HFFc6 (cell line): ENCODE results near the gene C1D. TPM values are rescaled to one million over a fixed set of nuclear protein-coding genes. Genes with fewer than 3 reads are reported as not detected.

ENCODE experiments used
- DNase-seq: peaks from one replicate; pipeline ENCODE4 v3.0.0-alpha.2; 2018
- H3K27ac Mint-ChIP-seq: 2 replicates; pipeline ENCODE4 v1.8.0; 2020; ENCODE audit warnings: mild to moderate bottlenecking, mixed read lengths
- H3K27me3 Mint-ChIP-seq: 2 replicates; pipeline ENCODE4 v1.8.0; 2021; ENCODE audit warnings: mild to moderate bottlenecking, moderate library complexity, mixed read lengths; ENCODE audit not compliant: insufficient read depth
- H3K36me3 Mint-ChIP-seq: 2 replicates; pipeline ENCODE4 v1.8.0; 2021; ENCODE audit warnings: low read depth, mixed read lengths
- H3K4me1 Mint-ChIP-seq: 2 replicates; pipeline ENCODE4 v1.8.0; 2020; ENCODE audit warnings: low read depth, mixed read lengths
- H3K4me3 Mint-ChIP-seq: 2 replicates; pipeline ENCODE4 v1.8.0; 2020; ENCODE audit warnings: mild to moderate bottlenecking, moderate library complexity, mixed read lengths
- H3K9me3 Mint-ChIP-seq: 2 replicates; pipeline ENCODE4 v1.8.0; 2020; ENCODE audit warnings: mild to moderate bottlenecking, mixed read lengths
- CTCF ChIP-seq: fragments of 200-600 bp; sonication (generic); IDR thresholded peaks from 2 replicates; pipeline ENCODE4 v1.5.0; 2021; ENCODE audit warnings: antibody characterized with exemption, mild to moderate bottlenecking
- total RNA-seq, 6 experiments: library from RNA; stranded (reverse); fragmentation: NEBNext Ultra II Directional; extraction: Animal tissue kit (Norgen Biotek cat#: 25700); gene quantifications; 2 replicates in 1 of 6; 3 replicates in 5 of 6; pipeline ENCODE4 v1.2.3, GENCODE V29; 2021

The C1D gene
- total RNA-seq, 6 experiments from 2014 or later, result 15.8 to 19.9 (median 18.1) TPM

- H3K4me1 Mint-ChIP-seq, result no peaks in the 10 kb centered on the region
- no peaks in the 10 kb centered on the region for H3K36me3 Mint-ChIP-seq
These were observed 31.3 kb upstream of the C1D start for GRCh38 chr2:68094111-68094510.

GRCh38 chr2:68093634-68094033 is 30.8 kb upstream of the C1D start:
- no peaks in the 10 kb centered on the region for H3K9me3 Mint-ChIP-seq
- no peaks in the 10 kb centered on the region for H3K36me3 Mint-ChIP-seq
- H3K27ac Mint-ChIP-seq, result no peak overlapping the region
- no peak for DNase-seq
- no peaks in the 10 kb centered on the region for H3K4me1 Mint-ChIP-seq
- H3K27me3 Mint-ChIP-seq, result peaks cover 17% of the 10 kb centered on the region
- no peak overlapping the region for H3K4me3 Mint-ChIP-seq
- TF ChIP-seq CTCF, result no peak

More at GRCh38 chr2:68094111-68094510, 31.3 kb upstream of the C1D start:
- Mint-ChIP-seq H3K4me3 (no peak overlapping the region), H3K27me3 (peaks cover 18% of the 10 kb centered on the region), H3K27ac (no peak overlapping the region), H3K9me3 (no peaks in the 10 kb centered on the region)
- DNase-seq, result no peak
- TF ChIP-seq CTCF, result no peak

- Mint-ChIP-seq H3K4me3 (no peak overlapping the region), H3K27me3 (peaks cover 18% of the 10 kb centered on the region), H3K27ac (no peak overlapping the region), H3K36me3 (no peaks in the 10 kb centered on the region), H3K4me1 (no peaks in the 10 kb centered on the region), H3K9me3 (no peaks in the 10 kb centered on the region)
- no peak for TF ChIP-seq CTCF
- DNase-seq, result no peak
These were observed 28.7 kb upstream of the C1D start for GRCh38 chr2:68091439-68092034.

- Mint-ChIP-seq H3K27me3 (peaks cover 15% of the 10 kb centered on the region), H3K36me3 (no peaks in the 10 kb centered on the region), H3K9me3 (no peaks in the 10 kb centered on the region), H3K4me1 (no peaks in the 10 kb centered on the region), H3K27ac (no peak overlapping the region), H3K4me3 (no peak overlapping the region)
- no peak for DNase-seq
- TF ChIP-seq CTCF, result no peak
These were observed 27.2 kb upstream of the C1D start for GRCh38 chr2:68089961-68090360.

GRCh38 chr2:68088940-68089339 is 26.1 kb upstream of the C1D start:
- no peak overlapping the region for H3K4me3 Mint-ChIP-seq
- H3K27me3 Mint-ChIP-seq, result peaks cover 12% of the 10 kb centered on the region
- TF ChIP-seq CTCF, result no peak
- no peaks in the 10 kb centered on the region for H3K4me1 Mint-ChIP-seq
- H3K9me3 Mint-ChIP-seq, result no peaks in the 10 kb centered on the region
- no peak overlapping the region for H3K27ac Mint-ChIP-seq
- no peak for DNase-seq
- no peaks in the 10 kb centered on the region for H3K36me3 Mint-ChIP-seq

- no peak overlapping the region for H3K27ac Mint-ChIP-seq
These were observed 23.4 kb upstream of the C1D start for GRCh38 chr2:68086166-68086565.

More at GRCh38 chr2:68086166-68086565, 23.4 kb upstream of the C1D start:
- Mint-ChIP-seq H3K27me3 (peaks cover 10% of the 10 kb centered on the region), H3K36me3 (no peaks in the 10 kb centered on the region), H3K4me3 (no peak overlapping the region), H3K4me1 (no peaks in the 10 kb centered on the region), H3K9me3 (no peaks in the 10 kb centered on the region)
- no peak for TF ChIP-seq CTCF
- no peak for DNase-seq
